B cell (primary cell): ENCODE data around the gene ACOT6. TPM values are rescaled to one million over a fixed set of nuclear protein-coding genes. Genes with fewer than 3 reads are reported as not detected.
"Not testable (repeated sequence)": the region's sequence is repeated elsewhere in the genome, so short reads cannot be mapped to it uniquely, and the experiment has no call there.

Experiments
- ATAC-seq: fragments of 200-7000 bp; cut with Tn5 transposase; one replicate; pipeline ENCODE4 v1.10.0; 2021; ENCODE audit warnings: low read depth, mild to moderate bottlenecking, moderate number of reproducible peaks, moderate library complexity
- CTCF ChIA-PET: fragments of 350-600 bp; sonication (Branson Sonifier 250); formaldehyde crosslinking; loops from one replicate; lab custom pipeline; 2021; ENCODE audit warnings: antibody characterized with exemption, inconsistent platforms; lab: Charles Lee
- POLR2A ChIA-PET: fragments of 350-600 bp; sonication (Branson Sonifier 250); formaldehyde crosslinking; loops from one replicate; lab custom pipeline; 2021; ENCODE audit warnings: antibody characterized with exemption; lab: Charles Lee
- DNase-seq: peaks from one replicate; pipeline ENCODE4 v3.0.0; 2013
- H2AFZ ChIP-seq: 2 replicates; pipeline ENCODE4 v1.6.1; 2012; ENCODE audit warnings: mild to moderate bottlenecking, low read depth, low read length; ENCODE audit not compliant: insufficient read depth, poor library complexity, severe bottlenecking
- H3K27ac ChIP-seq, 2 donors: 1 replicate in 1 of 2; 2 replicates in 1 of 2; pipeline ENCODE4 v1.5.1; 2012 to 2013; ENCODE audit warnings: low read length in 2 of 2, mild to moderate bottlenecking in 2 of 2, moderate library complexity in 1 of 2
- H3K27me3 ChIP-seq, 4 experiments: fragments of 200-600 bp in 1 of 4; sonication (generic) in 1 of 4; replicated peaks in 1 of 4; 1 replicate in 2 of 4; 2 replicates in 2 of 4; pipeline versions ENCODE4 v1.6.1 to v1.7.0; 2013 to 2016; ENCODE audit warnings: low read length in 3 of 4, mild to moderate bottlenecking in 2 of 4, mixed read lengths in 1 of 4, moderate library complexity in 1 of 4; ENCODE audit not compliant: insufficient read depth in 4 of 4, control insufficient read depth in 3 of 4; ENCODE audit errors: control extremely low read depth in 1 of 4
- H3K36me3 ChIP-seq, 2 experiments: replicated peaks in 1 of 2; 1 replicate in 1 of 2; 2 replicates in 1 of 2; pipeline versions ENCODE4 v1.6.1 to v1.7.1; 2013; ENCODE audit warnings: low read length in 1 of 2; ENCODE audit not compliant: insufficient read depth in 2 of 2, control insufficient read depth in 1 of 2; ENCODE audit errors: control extremely low read depth in 1 of 2, extremely low read depth in 1 of 2
- H3K4me1 ChIP-seq, 2 donors: fragments of 200-600 bp in 1 of 2; sonication (generic) in 1 of 2; 1 replicate in 1 of 2; 2 replicates in 1 of 2; pipeline versions ENCODE4 v1.5.1 to v1.6.1; 2013 to 2017; ENCODE audit warnings: low read length in 2 of 2; ENCODE audit not compliant: control insufficient read depth in 2 of 2, insufficient read depth in 2 of 2
- H3K4me2 ChIP-seq: replicated peaks from 2 replicates; pipeline ENCODE3; 2012; ENCODE audit warnings: mild to moderate bottlenecking, low read depth, low read length; ENCODE audit not compliant: poor library complexity, severe bottlenecking
- H3K4me3 ChIP-seq, 5 experiments: fragments of 200-600 bp in 1 of 5; sonication (generic) in 1 of 5; 1 replicate in 3 of 5; 2 replicates in 2 of 5; pipeline versions ENCODE4 v1.5.1 to v1.7.0; 2011 to 2016; ENCODE audit warnings: low read length in 4 of 5, mild to moderate bottlenecking in 4 of 5, low read depth in 2 of 5, control low read depth in 1 of 5, moderate library complexity in 1 of 5; ENCODE audit not compliant: insufficient read depth in 1 of 5; ENCODE audit errors: control extremely low read depth in 1 of 5, extremely low read depth in 1 of 5
- H3K79me2 ChIP-seq: fragments of 200-600 bp; sonication (generic); one replicate; pipeline ENCODE4 v1.6.0; 2016; ENCODE audit warnings: low read length; ENCODE audit not compliant: control insufficient read depth, insufficient read depth
- H3K9ac ChIP-seq: fragments of 200-600 bp; sonication (generic); 2 replicates; pipeline ENCODE4 v1.6.1; 2017; ENCODE audit warnings: mild to moderate bottlenecking, low read length, moderate library complexity
- H3K9me3 ChIP-seq, 3 donors: one replicate each; pipeline versions ENCODE4 v1.6.1 to v1.7.1; 2013; ENCODE audit warnings: low read length in 2 of 3; ENCODE audit not compliant: control insufficient read depth in 2 of 3, insufficient read depth in 1 of 3; ENCODE audit errors: control extremely low read depth in 1 of 3
- H4K20me1 ChIP-seq: 2 replicates; pipeline ENCODE4 v1.6.0; 2012; ENCODE audit warnings: mild to moderate bottlenecking, low read length; ENCODE audit not compliant: insufficient read depth, control insufficient read depth, poor library complexity, severe bottlenecking
- H3K27ac Mint-ChIP-seq: one replicate; pipeline ENCODE4 v1.8.0; 2021; ENCODE audit warnings: mixed read lengths
- H3K27me3 Mint-ChIP-seq: one replicate; pipeline ENCODE4 v1.8.0; 2021; ENCODE audit warnings: mixed read lengths
- H3K4me1 Mint-ChIP-seq: one replicate; pipeline ENCODE4 v1.8.0; 2021; ENCODE audit warnings: mixed read lengths
- H3K4me3 Mint-ChIP-seq: one replicate; pipeline ENCODE4 v1.8.0; 2021; ENCODE audit warnings: mixed read lengths
- H3K9me3 Mint-ChIP-seq: one replicate; pipeline ENCODE4 v1.8.0; 2022; ENCODE audit warnings: mixed read lengths; ENCODE audit not compliant: insufficient read depth
- CTCF ChIP-seq: fragments of 200-600 bp; IDR thresholded peaks from one replicate; pipeline ENCODE4 v1.8.0; 2022; ENCODE audit warnings: antibody characterized with exemption, mild to moderate bottlenecking
- EZH2 ChIP-seq: IDR thresholded peaks from 2 replicates; pipeline ENCODE4 v1.6.1; 2012; ENCODE audit warnings: borderline replicate concordance, low read depth, mild to moderate bottlenecking, moderate library complexity, low read length; ENCODE audit not compliant: insufficient read depth, poor library complexity, severe bottlenecking
- WGBS: methylation state at CpG from one replicate; pipeline ENCODE4 v1.1.5; 2013; ENCODE audit warnings: missing lambda C conversion rate; ENCODE audit not compliant: insufficient coverage; 5-methylcytosine and 5-hydroxymethylcytosine counted together
- intact Hi-C: fragments of 100-400 bp; cut with micrococcal nuclease; formaldehyde crosslinking; loops from one replicate; pipeline ENCODE4 v1.10.0; 2022
- polyA plus RNA-seq: library from polyadenylated mRNA; depleted of rRNA; stranded (reverse); fragments of >200 nt; gene quantifications from 2 replicates; pipeline ENCODE4 v1.2.3, GENCODE V29; 2012
- total RNA-seq, 2 donors: library from RNA; stranded (reverse); fragments of 120-200 nt in 1 of 2; gene quantifications; 1 replicate in 1 of 2; 2 replicates in 1 of 2; pipeline versions ENCODE4 v1.2.3 to v1.2.4, GENCODE V29; 2013 to 2022

The ACOT6 gene
- total and polyA plus RNA-seq, 2 donors (not counting 1 experiment from before 2014, with no cell fraction given): not detected

- not testable (repeated sequence) for H4K20me1 ChIP-seq, H3K36me3 ChIP-seq, H3K9me3 Mint-ChIP-seq, DNase-seq, H3K27ac ChIP-seq, ATAC-seq, H3K27me3 Mint-ChIP-seq, H3K27ac Mint-ChIP-seq, H3K4me3 ChIP-seq, H2AFZ ChIP-seq, H3K9ac ChIP-seq, H3K4me2 ChIP-seq, H3K27me3 ChIP-seq
- Histone ChIP-seq H3K4me1 (peaks cover 19 to 32% of the 10 kb centered on the region in 2 donors), H3K9me3 (peaks cover 0 to 14% (median 0%) of the 10 kb centered on the region in 3 donors), H3K79me2 (peaks cover 20% of the 10 kb centered on the region)
- intact Hi-C loops: loop anchor here (5.0 kb wide), 1 partner anchor 75 kb away; the partner anchor contains the start of gene RIOX1
- ChIA-PET CTCF (interaction anchor here (0.5 to 2.1 kb wide), 4 partner anchors 58 to 661 kb away, joined by 3 to 8 read pairs (median 3); no protein-coding TSS in a partner anchor), POLR2A (interaction anchor here (0.5 kb wide), 1 partner anchor 248 kb away, joined by 3 read pairs; no protein-coding TSS in a partner anchor)
- 100% methylated on average over 3 of the region's 6 CpGs for WGBS
- peaks cover 38% of the 10 kb centered on the region for H3K4me1 Mint-ChIP-seq
- H3K4me3 Mint-ChIP-seq: peak overlapping the region; percentile 16
Observed at GRCh38 chr14:73566935-73567334, 45.4 kb upstream of the ACOT6 start.

GRCh38 chr14:73567358-73567757 is 45.0 kb upstream of the ACOT6 start:
- DNase-seq (no peak), ATAC-seq (no peak)
- Histone ChIP-seq H3K27ac (no peak overlapping the region), H4K20me1 (no peaks in the 10 kb centered on the region), H3K4me2 (no peak overlapping the region), H3K4me1 (peaks cover 19 to 32% of the 10 kb centered on the region in 2 donors), H3K9ac (no peak overlapping the region), H3K27me3 (no peaks in the 10 kb centered on the region), H3K79me2 (peaks cover 20% of the 10 kb centered on the region), H2AFZ (no peak overlapping the region), H3K4me3 (no peak overlapping the region), H3K36me3 (no peaks in the 10 kb centered on the region), H3K9me3 (peaks cover 0 to 10% (median 0%) of the 10 kb centered on the region in 3 donors)
- intact Hi-C loops: loop anchor here (5.0 kb wide), 1 partner anchor 75 kb away; the partner anchor contains the start of gene RIOX1
- TF ChIP-seq EZH2 (no peak), CTCF (no peak)
- 100% methylated on average over 6 of the region's 7 CpGs for WGBS
- peaks cover 38% of the 10 kb centered on the region for H3K4me1 Mint-ChIP-seq
- H3K9me3 Mint-ChIP-seq: peaks cover 4% of the 10 kb centered on the region
- peak overlapping the region; percentile 16 for H3K4me3 Mint-ChIP-seq
- CTCF ChIA-PET: interaction anchor here (0.5 to 2.1 kb wide), 5 partner anchors 58 to 662 kb away, joined by 3 to 8 read pairs (median 3); no protein-coding TSS in a partner anchor
- POLR2A ChIA-PET: interaction anchor here (0.5 kb wide), 1 partner anchor 247 kb away, joined by 3 read pairs; no protein-coding TSS in a partner anchor
- no peak overlapping the region for H3K27ac Mint-ChIP-seq
- H3K27me3 Mint-ChIP-seq: no peaks in the 10 kb centered on the region
